SKM-1 (cell line): ENCODE results near the gene PADI1.

ENCODE experiments used
- DNase-seq: peaks from one replicate; lab custom pipeline; 2025; ENCODE audit not compliant: unreplicated experiment; lab: John Stamatoyannopoulos, UW

The PADI1 gene, protein sequence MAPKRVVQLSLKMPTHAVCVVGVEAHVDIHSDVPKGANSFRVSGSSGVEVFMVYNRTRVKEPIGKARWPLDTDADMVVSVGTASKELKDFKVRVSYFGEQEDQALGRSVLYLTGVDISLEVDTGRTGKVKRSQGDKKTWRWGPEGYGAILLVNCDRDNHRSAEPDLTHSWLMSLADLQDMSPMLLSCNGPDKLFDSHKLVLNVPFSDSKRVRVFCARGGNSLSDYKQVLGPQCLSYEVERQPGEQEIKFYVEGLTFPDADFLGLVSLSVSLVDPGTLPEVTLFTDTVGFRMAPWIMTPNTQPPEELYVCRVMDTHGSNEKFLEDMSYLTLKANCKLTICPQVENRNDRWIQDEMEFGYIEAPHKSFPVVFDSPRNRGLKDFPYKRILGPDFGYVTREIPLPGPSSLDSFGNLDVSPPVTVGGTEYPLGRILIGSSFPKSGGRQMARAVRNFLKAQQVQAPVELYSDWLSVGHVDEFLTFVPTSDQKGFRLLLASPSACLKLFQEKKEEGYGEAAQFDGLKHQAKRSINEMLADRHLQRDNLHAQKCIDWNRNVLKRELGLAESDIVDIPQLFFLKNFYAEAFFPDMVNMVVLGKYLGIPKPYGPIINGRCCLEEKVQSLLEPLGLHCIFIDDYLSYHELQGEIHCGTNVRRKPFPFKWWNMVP

GRCh38 chr1:17204546-17205440 lies at the start of gene PADI1:
Gene PADI1, plus strand, starts transcription at chr1:17205128. Its CDS starts 90 bp downstream, at chr1:17205218.
- DNase-seq = no peak

DNA sequence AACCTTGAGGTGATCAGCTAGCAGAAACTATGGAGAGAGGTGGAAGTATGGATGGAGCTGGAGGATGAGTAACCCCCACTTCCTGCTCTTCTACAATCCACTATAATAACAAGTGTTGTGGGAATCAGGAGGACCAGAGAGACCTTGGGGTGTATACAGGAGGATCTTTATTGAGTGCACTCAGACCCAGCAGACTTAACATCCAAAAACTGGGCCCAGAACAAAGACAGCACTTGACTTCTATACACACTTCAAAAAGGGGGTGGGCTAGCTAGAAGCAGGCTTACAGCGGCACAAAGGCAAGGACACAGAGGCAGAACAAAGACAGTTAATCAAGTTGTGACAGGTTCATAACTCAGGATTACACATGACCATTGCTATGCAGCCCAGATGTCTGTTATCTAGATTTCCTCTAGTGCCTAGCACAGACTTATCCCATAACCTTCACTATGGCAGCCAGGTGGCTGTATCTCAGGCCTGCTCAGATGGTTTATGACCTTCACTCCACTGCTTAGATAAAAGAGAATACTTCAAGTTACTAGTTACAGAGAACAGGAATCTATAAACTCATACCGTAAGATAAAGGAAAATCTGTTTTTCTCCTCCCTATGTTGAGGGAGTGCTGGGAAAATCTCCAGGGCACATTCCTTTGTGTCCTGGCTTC lies 49.5 kb upstream of the PADI1 start:
- DNase-seq = no peak

- DNase-seq = no peak
Observed at GRCh38 chr1:17156108-17156507, 48.8 kb upstream of the PADI1 start.

GRCh38 chr1:17158961-17159360 lies 46.0 kb upstream of the PADI1 start:
- no peak for DNase-seq

- peak; percentile 14 for DNase-seq
Observed at GRCh38 chr1:17161137-17161740, 43.7 kb upstream of the PADI1 start.

GRCh38 chr1:17161926-17162800 lies 42.8 kb upstream of the PADI1 start:
- no peak for DNase-seq

DNA sequence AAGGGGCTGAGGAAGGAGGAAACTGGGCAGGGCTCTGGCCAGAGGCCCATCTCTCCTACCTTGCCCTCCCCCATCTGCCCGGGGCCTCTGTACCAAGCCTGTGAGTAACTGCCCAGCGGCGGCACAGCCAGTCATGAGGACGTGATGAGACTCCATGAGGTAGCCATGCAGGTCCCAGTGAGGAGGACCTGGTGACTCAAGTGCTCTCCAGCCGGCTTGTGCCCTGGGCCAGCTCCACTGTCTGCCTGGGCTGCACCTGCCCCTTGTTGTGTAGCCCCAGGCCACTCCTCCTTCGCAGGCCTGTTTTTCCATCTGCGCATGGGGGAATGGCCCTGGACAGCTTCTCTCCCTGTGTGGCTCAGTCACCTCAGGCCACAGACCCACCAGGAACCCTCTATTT lies 42.0 kb upstream of the PADI1 start:
- no peak for DNase-seq

GRCh38 chr1:17163371-17163770 lies 41.6 kb upstream of the PADI1 start:
- no peak for DNase-seq

DNA sequence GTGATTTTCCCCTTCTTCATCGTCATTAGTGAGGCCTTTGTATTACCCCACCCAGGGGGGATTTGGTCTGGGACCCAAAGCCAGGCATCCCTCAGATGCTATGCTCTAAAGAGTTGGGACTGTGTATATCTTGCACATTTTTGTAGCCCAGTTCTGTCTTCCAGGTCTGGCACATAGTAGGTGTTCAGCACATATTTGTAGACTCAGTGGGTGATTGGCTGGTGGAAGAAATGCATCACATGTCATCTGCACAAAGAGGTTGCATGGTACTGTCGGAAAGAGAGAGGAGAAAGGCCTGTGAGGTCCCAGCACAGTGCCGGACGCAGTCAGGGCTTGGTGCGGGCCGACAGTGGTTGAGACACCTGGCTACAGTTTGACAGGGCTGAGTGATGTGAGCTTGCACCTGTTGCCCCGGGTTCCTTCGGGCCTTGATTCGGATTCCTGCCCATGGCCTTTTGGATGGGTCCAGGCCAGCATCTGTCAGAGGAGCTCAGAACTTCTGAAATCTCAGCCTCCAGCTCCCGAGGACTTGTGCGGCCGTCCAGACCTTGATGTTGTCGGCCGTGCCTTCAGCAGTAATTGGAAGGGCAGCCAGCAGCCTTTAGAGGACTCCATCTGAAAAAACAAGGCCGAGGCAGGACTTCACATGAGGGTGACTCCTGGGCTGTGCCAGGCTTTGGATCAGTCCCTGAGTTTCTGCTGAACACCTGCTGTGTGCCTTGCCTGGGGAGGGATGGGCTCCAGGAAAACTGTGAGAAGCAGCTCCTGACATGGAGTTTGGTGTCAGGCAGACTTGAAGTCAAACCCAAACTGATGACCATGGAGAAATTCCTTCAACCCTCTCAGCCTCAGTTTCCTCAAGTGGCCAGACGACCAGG lies 40.9 kb upstream of the PADI1 start:
- DNase-seq = no peak

- DNase-seq = no peak
Observed at GRCh38 chr1:17165823-17166222, 39.1 kb upstream of the PADI1 start.

- DNase-seq = no peak
Observed at GRCh38 chr1:17167041-17167785, 37.7 kb upstream of the PADI1 start.

GRCh38 chr1:17167786-17168090 lies 37.2 kb upstream of the PADI1 start:
- DNase-seq = no peak

DNA sequence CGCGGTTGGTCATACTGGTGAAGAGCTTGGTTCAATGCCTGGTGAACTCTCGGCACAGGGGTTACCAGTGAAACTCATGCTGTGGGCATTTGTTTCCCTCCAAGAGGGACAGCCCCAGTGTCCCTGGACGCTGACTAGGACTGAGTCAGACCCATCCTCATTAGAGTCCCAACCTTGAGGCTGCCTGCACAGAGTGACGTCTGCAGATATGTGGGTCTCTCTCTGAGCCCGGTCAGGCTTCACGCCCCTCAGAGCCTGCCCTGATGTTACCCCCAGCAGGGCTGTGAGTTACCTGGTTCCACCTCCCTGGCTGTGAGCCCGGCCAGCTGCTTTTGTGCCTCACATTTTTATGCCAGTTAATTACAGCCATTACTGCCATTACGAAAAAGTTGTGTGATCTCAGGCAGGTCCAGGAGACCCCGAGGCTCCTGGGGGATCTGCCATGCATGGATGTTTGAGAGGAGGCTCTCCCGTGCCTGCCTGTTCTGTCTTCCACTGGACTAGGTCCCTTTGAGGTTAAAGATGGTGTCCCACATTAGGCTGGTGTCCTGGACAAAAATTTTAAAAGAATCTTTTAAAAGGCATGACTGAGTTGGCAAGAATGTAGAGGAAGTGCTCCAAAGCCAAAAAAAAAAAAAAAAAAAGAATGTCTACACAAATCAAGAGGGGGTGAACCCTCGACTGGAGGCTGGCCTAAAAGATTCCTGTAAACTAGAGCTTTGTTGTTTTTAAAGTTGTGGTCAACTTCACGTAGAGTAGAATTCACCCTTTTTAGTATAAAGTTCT lies 36.6 kb upstream of the PADI1 start:
- DNase-seq = no peak

GRCh38 chr1:17170571-17170970 lies 34.4 kb upstream of the PADI1 start:
- no peak for DNase-seq

GRCh38 chr1:17173217-17173616 lies 31.7 kb upstream of the PADI1 start:
- no peak for DNase-seq

DNA sequence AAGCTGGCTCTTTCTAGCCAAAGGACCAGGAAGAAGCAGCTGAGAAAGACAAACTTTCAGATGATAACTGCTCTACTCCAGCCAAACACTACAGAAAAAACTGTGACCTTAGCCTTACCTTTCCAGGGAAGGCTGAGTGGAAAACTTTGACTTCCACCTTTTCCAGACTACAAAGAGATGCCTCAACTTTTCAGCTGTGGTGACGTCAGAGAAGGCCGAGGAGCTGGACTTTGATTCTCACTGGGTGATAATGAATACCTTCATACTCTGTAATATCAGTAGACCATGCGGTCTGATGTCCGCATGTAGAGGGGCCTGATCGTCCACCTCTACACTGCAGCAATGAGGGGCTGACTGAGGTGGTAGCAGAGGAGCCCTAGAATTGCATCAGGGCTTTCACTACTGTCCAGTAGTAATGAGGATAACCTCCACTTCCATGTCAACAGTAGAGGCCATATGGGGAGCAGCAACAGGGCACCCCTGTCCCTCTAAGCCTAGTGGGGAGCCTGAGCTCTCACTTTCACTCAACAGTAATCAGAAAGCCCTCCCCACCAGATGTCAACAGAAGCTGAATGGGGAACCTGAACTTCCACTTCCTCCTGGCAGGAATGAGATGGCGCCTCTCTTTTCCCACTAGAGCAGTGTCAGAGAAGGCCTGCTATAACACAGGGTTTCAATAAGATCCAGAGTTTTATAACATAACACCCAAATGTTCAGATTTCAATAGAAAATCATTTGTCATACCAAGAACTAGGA lies 28.4 kb upstream of the PADI1 start:
- DNase-seq = peak; percentile 19

- DNase-seq = no peak
Observed at GRCh38 chr1:17177651-17178050, 27.3 kb upstream of the PADI1 start.
